Heart left ventricle (tissue), 16 donors: Measurements from ENCODE around the gene ROR1. TPM values are rescaled to one million over a fixed set of nuclear protein-coding genes. Genes with fewer than 3 reads are reported as not detected.
A peak's percentile ranks its signal among the peaks of the same experiment; 100 is the strongest.

Experiments used
- ATAC-seq, 4 donors: fragments of 200-7000 bp; cut with Tn5 transposase; one replicate each; pipeline ENCODE4 v1.9.1; 2020 to 2022; ENCODE audit warnings: moderate library complexity in 4 of 4, mild to moderate bottlenecking in 3 of 4, moderate number of reproducible peaks in 1 of 4
- DNase-seq, 5 donors: peaks; one replicate each; pipeline ENCODE4 v3.0.0-alpha.2; 2020
- H3K27ac ChIP-seq, 12 donors: fragments of 200-600 bp; sonication (generic) in 4 of 12; one replicate each; pipeline versions ENCODE4 v1.5.0 to v1.8.0; 2016 to 2022; ENCODE audit warnings: mild to moderate bottlenecking in 2 of 12
- H3K27me3 ChIP-seq, 9 donors: fragments of 200-600 bp; sonication (generic) in 2 of 9; one replicate each; pipeline versions ENCODE4 v1.5.1 to v1.8.0; 2016 to 2022; ENCODE audit warnings: mild to moderate bottlenecking in 3 of 9
- H3K36me3 ChIP-seq, 9 donors: fragments of 200-600 bp; sonication (generic) in 2 of 9; one replicate each; pipeline versions ENCODE4 v1.5.0 to v1.8.0; 2018 to 2022; ENCODE audit warnings: mild to moderate bottlenecking in 2 of 9
- H3K4me1 ChIP-seq, 12 donors: fragments of 200-600 bp; sonication (generic) in 4 of 12; one replicate each; pipeline versions ENCODE4 v1.5.0 to v1.8.0; 2016 to 2022; ENCODE audit warnings: mild to moderate bottlenecking in 3 of 12
- H3K4me3 ChIP-seq, 12 donors: fragments of 200-600 bp; sonication (generic) in 4 of 12; one replicate each; pipeline versions ENCODE4 v1.5.0 to v1.8.0; 2017 to 2022; ENCODE audit warnings: mild to moderate bottlenecking in 9 of 12, moderate library complexity in 4 of 12
- H3K9me3 ChIP-seq, 12 donors: fragments of 200-600 bp; sonication (generic) in 4 of 12; one replicate each; pipeline versions ENCODE4 v1.5.0 to v1.8.0; 2016 to 2022; ENCODE audit warnings: mild to moderate bottlenecking in 1 of 12
- POLR2A ChIP-seq, 2 donors: fragments of 450-650 bp; IDR thresholded peaks; one replicate each; pipeline ENCODE4 v1.6.1; 2017; ENCODE audit warnings: antibody characterized with exemption in 2 of 2, mild to moderate bottlenecking in 2 of 2, moderate library complexity in 2 of 2
- WGBS, 4 donors: extraction: QIAGEN DNeasy Blood & Tissue Kit in 2 of 4; methylation state at CpG; one replicate each; pipeline versions ENCODE4 v1.1.5 to v1.1.7; 2013 to 2018; 5-methylcytosine and 5-hydroxymethylcytosine counted together
- intact Hi-C, 10 donors: fragments of 100-400 bp; cut with DNase I; formaldehyde crosslinking; loops; one replicate each; pipeline versions ENCODE4 v1.11.1 to v1.14.2; 2022
- polyA plus RNA-seq, 2 donors: library from polyadenylated mRNA; stranded (reverse); fragments of 200-250 nt; gene quantifications; one replicate each; pipeline ENCODE4 v1.2.3, GENCODE V29; 2013
- total RNA-seq, 9 donors: library from RNA; depleted of rRNA in 2 of 9; stranded (reverse); fragments of >200 nt in 2 of 9; fragmentation: NEBNext Ultra II Directional in 3 of 9; extraction: Animal tissue kit (Norgen Biotek cat#: 25700) in 3 of 9; gene quantifications; one replicate each; pipeline versions ENCODE4 v1.1.0 to v1.2.4, GENCODE V29; 2016 to 2023
- TF ChIP-seq, protein P1 (sequence below), 12 donors: fragments of 200-600 bp; sonication (generic) in 4 of 12; IDR thresholded peaks; one replicate each; pipeline versions ENCODE4 v1.5.0 to v1.8.0; 2018 to 2022; ENCODE audit warnings: antibody characterized with exemption in 12 of 12, mild to moderate bottlenecking in 5 of 12
- donor health status: ischemic (EF 13 %, LVEDD 7.1; RV severe dilation, severe dysfunction).
- donor health status: healthy with polysubstance abuse.
- donor health status: DM: no; HTN: yes; CAD: no.
- donor health status: DM: no; HTN: no; CAD: no.
- donor health status: ischemic (EF 25% LVEDD 6.9; RV normal size, moderate dysfunction).
- donor health status: ischemic (EF 25% LVEDD 5.7; RV mildly dilated, moderate dysfunction).
- donor health status: healthy.
- donor health status: DM: yes; HTN: yes; CAD: no.
- donor health status: ischemic (EF 35%, LVEDD 5.7; RV mildly dilated, moderate dysfunction).
- donor health status: nonischemic (EF 11% LVEDD 7.7; RV severe dilation, severe dysfunction).
- donor health status: DM: yes; HTN: yes; CAD: no.
- donor health status: PGD.
- donor health status: ischemic (EF 29% LVEDD 5.4; RV normal size, mild dysfunction).
- donor health status: nonischemic (EF 23%, LVEDD 6.1; RV moderate dilation, normal function).

ROR1 gene
- total and polyA plus RNA-seq, 11 donors = 4.1 to 35.3 (median 19.3) TPM

DNA sequence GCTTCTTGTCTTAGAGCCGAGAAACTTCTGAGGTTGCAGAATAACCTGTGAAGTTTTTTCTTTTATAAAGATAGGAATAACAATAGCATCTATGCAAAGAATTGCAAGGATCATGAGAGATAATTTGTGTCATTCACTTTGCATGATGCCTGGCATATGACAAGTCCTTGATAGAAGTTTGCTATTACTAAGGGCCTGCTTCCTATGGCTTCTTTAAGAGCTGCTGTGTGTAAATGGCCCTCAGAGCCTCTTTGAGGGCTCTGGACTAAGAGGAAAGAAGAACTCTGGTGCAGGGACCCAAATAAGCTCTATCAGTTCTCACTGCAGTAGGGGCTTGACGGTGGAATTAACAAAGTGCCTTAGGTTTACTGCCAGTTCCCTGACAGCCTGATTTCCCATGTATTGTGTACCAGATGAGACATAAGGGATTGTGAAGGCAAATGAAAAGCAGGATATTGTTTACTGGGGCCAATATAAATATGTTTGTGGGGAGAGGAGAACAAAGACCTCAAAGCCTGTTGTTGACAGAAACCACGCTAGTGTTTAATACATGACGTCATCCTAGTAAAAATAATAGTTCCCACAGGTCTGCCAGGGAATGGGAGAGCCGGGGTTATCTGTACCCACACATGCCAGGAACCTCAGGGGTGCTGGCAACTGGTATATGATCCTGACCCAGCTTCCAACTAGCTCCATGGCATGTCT is 298.4 kb downstream of the ROR1 start:
- Histone ChIP-seq H3K4me3 (no peak overlapping the region), H3K36me3 (no peaks in the 10 kb centered on the region), H3K4me1 (peaks cover 0 to 57% (median 25%) of the 10 kb centered on the region in 12 donors), H3K27me3 (no peaks in the 10 kb centered on the region), H3K27ac (peak overlapping the region in 10 of 12 donors; percentile 27 to 74 (median 44)), H3K9me3 (no peaks in the 10 kb centered on the region)
- intact Hi-C loops = no loop called here
- DNase-seq (peak in 3 of 5 donors; percentile 13 to 48 (median 22)), ATAC-seq (peak; percentile 70 to 83 (median 71))
- TF ChIP-seq, protein P1, sequence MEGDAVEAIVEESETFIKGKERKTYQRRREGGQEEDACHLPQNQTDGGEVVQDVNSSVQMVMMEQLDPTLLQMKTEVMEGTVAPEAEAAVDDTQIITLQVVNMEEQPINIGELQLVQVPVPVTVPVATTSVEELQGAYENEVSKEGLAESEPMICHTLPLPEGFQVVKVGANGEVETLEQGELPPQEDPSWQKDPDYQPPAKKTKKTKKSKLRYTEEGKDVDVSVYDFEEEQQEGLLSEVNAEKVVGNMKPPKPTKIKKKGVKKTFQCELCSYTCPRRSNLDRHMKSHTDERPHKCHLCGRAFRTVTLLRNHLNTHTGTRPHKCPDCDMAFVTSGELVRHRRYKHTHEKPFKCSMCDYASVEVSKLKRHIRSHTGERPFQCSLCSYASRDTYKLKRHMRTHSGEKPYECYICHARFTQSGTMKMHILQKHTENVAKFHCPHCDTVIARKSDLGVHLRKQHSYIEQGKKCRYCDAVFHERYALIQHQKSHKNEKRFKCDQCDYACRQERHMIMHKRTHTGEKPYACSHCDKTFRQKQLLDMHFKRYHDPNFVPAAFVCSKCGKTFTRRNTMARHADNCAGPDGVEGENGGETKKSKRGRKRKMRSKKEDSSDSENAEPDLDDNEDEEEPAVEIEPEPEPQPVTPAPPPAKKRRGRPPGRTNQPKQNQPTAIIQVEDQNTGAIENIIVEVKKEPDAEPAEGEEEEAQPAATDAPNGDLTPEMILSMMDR (IDR thresholded peaks at IDR 0.05) = no peak
- TF ChIP-seq POLR2A (IDR thresholded peaks at IDR 0.05) = no peak
- WGBS, 4 donors = 33 to 43% (median 40%) methylated on average over 5 of the region's 5 CpGs

DNA sequence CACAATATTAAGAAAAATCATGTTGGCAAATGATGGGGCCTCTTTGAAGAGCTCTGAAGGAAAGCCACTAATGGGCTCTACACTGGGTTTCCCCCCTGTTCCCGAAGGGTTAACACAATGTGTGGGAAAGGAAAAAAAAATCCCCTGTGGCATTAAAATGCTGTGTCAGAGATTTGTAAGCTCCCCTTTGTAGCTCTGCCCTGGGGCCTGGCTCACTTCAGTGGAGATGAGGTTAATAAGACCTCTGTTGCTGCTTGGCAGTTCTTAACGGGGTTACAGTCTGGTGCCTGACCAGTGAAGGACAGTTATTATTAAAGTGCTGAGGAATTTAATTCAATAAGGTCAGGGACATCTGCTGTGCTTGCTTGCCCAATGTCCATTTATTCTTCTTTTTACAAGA is 299.9 kb downstream of the ROR1 start:
- 24 to 55% (median 46%) methylated on average over 2 of the region's 2 CpGs for WGBS, 4 donors
- peaks cover 0 to 57% (median 25%) of the 10 kb centered on the region in 12 donors for H3K4me1 ChIP-seq

DNA sequence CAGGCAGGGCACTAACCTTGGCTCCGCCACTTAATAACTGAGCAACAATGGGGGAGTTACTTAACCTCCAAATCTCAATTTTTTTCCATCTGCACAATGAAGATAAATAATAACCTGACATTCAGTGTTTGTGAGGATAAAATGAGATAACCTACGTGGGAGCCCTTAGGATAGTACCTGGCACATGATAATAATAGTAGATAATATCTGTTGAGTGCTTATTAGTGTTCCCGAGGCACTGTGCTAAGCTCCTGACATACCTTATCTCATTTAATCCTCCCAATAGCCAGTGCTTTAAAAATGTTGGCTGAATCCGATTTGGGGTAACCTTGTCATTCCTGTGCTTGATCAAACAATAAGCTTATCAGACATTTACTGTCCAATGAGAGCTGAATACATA is 300.9 kb downstream of the ROR1 start:
- TF ChIP-seq, protein P1 (IDR thresholded peaks at IDR 0.05) = no peak
- TF ChIP-seq POLR2A (IDR thresholded peaks at IDR 0.05) = no peak
- WGBS, 4 donors = 58 to 68% (median 66%) methylated on average over 4 of the region's 4 CpGs
- Histone ChIP-seq H3K36me3 (no peaks in the 10 kb centered on the region), H3K9me3 (no peaks in the 10 kb centered on the region), H3K4me1 (peaks cover 0 to 57% (median 24%) of the 10 kb centered on the region in 12 donors), H3K27me3 (no peaks in the 10 kb centered on the region), H3K4me3 (no peak overlapping the region), H3K27ac (peak overlapping the region in 6 of 12 donors; percentile 27 to 74 (median 56))
- intact Hi-C loops = no loop called here
- DNase-seq = no peak
- ATAC-seq = no peak

More for the DNA sequence above, 299.9 kb downstream of the ROR1 start:
- intact Hi-C loops = no loop called here
- Histone ChIP-seq H3K27me3 (no peaks in the 10 kb centered on the region), H3K36me3 (no peaks in the 10 kb centered on the region), H3K27ac (peak overlapping the region in 8 of 12 donors; percentile 12 to 74 (median 44)), H3K9me3 (no peaks in the 10 kb centered on the region), H3K4me3 (no peak overlapping the region)
- ATAC-seq (peak; percentile 62 to 84 (median 78)), DNase-seq (peak in 2 of 5 donors; percentile 23 to 37)
- TF ChIP-seq POLR2A (IDR thresholded peaks at IDR 0.05) = no peak
- TF ChIP-seq, protein P1 (IDR thresholded peaks at IDR 0.05) = no peak

DNA sequence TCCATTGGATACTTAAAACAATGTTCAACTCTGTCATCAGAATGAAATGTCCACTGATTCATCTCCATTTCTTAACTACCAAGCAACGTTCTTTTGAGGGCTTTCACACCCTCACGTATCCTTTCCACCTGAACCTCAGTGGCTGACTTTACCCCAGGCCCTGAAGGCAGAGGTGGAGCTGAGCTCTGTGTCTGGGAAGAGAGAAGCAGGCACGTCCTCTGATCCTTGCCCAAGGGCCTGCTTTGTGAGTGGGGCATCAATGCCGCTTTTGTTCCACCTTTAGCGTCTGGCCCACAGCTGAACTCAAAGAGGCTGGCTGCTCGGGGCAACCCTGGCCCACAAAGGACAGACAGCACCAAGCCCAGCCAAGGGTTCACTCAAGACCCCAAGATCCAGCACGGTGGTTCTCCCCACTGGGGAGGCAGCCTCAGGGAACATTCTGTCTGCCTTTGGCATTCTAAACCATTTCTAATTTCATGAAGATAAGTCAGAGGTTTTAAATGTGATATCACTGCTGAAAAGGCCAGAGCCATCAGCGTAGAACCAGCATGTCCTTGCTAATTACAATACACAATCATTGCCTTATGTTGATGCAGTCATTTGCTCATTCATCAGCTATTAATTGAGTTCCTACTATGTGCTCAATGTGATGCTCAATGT is 303.6 kb downstream of the ROR1 start:
- H3K9me3 ChIP-seq = no peaks in the 10 kb centered on the region
- H3K4me1 ChIP-seq = peaks cover 0 to 43% (median 17%) of the 10 kb centered on the region in 12 donors
- intact Hi-C loops = no loop called here
- ATAC-seq (peak in 1 of 4 donors; percentile 12), DNase-seq (no peak)
- H3K27ac ChIP-seq = peak overlapping the region in 1 of 12 donors; percentile 21
- 66 to 76% (median 73%) methylated on average over 8 of the region's 8 CpGs for WGBS, 4 donors
- no peak overlapping the region for H3K4me3 ChIP-seq
- TF ChIP-seq, protein P1 (IDR thresholded peaks at IDR 0.05) = no peak
- no peak for TF ChIP-seq POLR2A (IDR thresholded peaks at IDR 0.05)
- H3K27me3 ChIP-seq = no peaks in the 10 kb centered on the region
- no peaks in the 10 kb centered on the region for H3K36me3 ChIP-seq
